B cell (primary cell): ENCODE results near the gene ZBTB48. TPM values are rescaled to one million over a fixed set of nuclear protein-coding genes. Genes with fewer than 3 reads are reported as not detected.

Experiments
- ATAC-seq: fragments of 200-7000 bp; cut with Tn5 transposase; one replicate; pipeline ENCODE4 v1.10.0; 2021; ENCODE audit warnings: low read depth, mild to moderate bottlenecking, moderate number of reproducible peaks, moderate library complexity
- CTCF ChIA-PET: fragments of 350-600 bp; sonication (Branson Sonifier 250); formaldehyde crosslinking; loops from one replicate; lab custom pipeline; 2021; ENCODE audit warnings: antibody characterized with exemption, inconsistent platforms; lab: Charles Lee
- POLR2A ChIA-PET: fragments of 350-600 bp; sonication (Branson Sonifier 250); formaldehyde crosslinking; loops from one replicate; lab custom pipeline; 2021; ENCODE audit warnings: antibody characterized with exemption; lab: Charles Lee
- DNase-seq: peaks from one replicate; pipeline ENCODE4 v3.0.0; 2013
- H2AFZ ChIP-seq: 2 replicates; pipeline ENCODE4 v1.6.1; 2012; ENCODE audit warnings: mild to moderate bottlenecking, low read depth, low read length; ENCODE audit not compliant: insufficient read depth, poor library complexity, severe bottlenecking
- H3K27ac ChIP-seq, 2 donors: 1 replicate in 1 of 2; 2 replicates in 1 of 2; pipeline ENCODE4 v1.5.1; 2012 to 2013; ENCODE audit warnings: low read length in 2 of 2, mild to moderate bottlenecking in 2 of 2, moderate library complexity in 1 of 2
- H3K27me3 ChIP-seq, 4 experiments: fragments of 200-600 bp in 1 of 4; sonication (generic) in 1 of 4; replicated peaks in 1 of 4; 1 replicate in 2 of 4; 2 replicates in 2 of 4; pipeline versions ENCODE4 v1.6.1 to v1.7.0; 2013 to 2016; ENCODE audit warnings: low read length in 3 of 4, mild to moderate bottlenecking in 2 of 4, mixed read lengths in 1 of 4, moderate library complexity in 1 of 4; ENCODE audit not compliant: insufficient read depth in 4 of 4, control insufficient read depth in 3 of 4; ENCODE audit errors: control extremely low read depth in 1 of 4
- H3K36me3 ChIP-seq, 2 experiments: replicated peaks in 1 of 2; 1 replicate in 1 of 2; 2 replicates in 1 of 2; pipeline versions ENCODE4 v1.6.1 to v1.7.1; 2013; ENCODE audit warnings: low read length in 1 of 2; ENCODE audit not compliant: insufficient read depth in 2 of 2, control insufficient read depth in 1 of 2; ENCODE audit errors: control extremely low read depth in 1 of 2, extremely low read depth in 1 of 2
- H3K4me1 ChIP-seq, 2 donors: fragments of 200-600 bp in 1 of 2; sonication (generic) in 1 of 2; 1 replicate in 1 of 2; 2 replicates in 1 of 2; pipeline versions ENCODE4 v1.5.1 to v1.6.1; 2013 to 2017; ENCODE audit warnings: low read length in 2 of 2; ENCODE audit not compliant: control insufficient read depth in 2 of 2, insufficient read depth in 2 of 2
- H3K4me2 ChIP-seq: replicated peaks from 2 replicates; pipeline ENCODE3; 2012; ENCODE audit warnings: mild to moderate bottlenecking, low read depth, low read length; ENCODE audit not compliant: poor library complexity, severe bottlenecking
- H3K4me3 ChIP-seq, 5 experiments: fragments of 200-600 bp in 1 of 5; sonication (generic) in 1 of 5; 1 replicate in 3 of 5; 2 replicates in 2 of 5; pipeline versions ENCODE4 v1.5.1 to v1.7.0; 2011 to 2016; ENCODE audit warnings: low read length in 4 of 5, mild to moderate bottlenecking in 4 of 5, low read depth in 2 of 5, control low read depth in 1 of 5, moderate library complexity in 1 of 5; ENCODE audit not compliant: insufficient read depth in 1 of 5; ENCODE audit errors: control extremely low read depth in 1 of 5, extremely low read depth in 1 of 5
- H3K79me2 ChIP-seq: fragments of 200-600 bp; sonication (generic); one replicate; pipeline ENCODE4 v1.6.0; 2016; ENCODE audit warnings: low read length; ENCODE audit not compliant: control insufficient read depth, insufficient read depth
- H3K9ac ChIP-seq: fragments of 200-600 bp; sonication (generic); 2 replicates; pipeline ENCODE4 v1.6.1; 2017; ENCODE audit warnings: mild to moderate bottlenecking, low read length, moderate library complexity
- H3K9me3 ChIP-seq, 3 donors: one replicate each; pipeline versions ENCODE4 v1.6.1 to v1.7.1; 2013; ENCODE audit warnings: low read length in 2 of 3; ENCODE audit not compliant: control insufficient read depth in 2 of 3, insufficient read depth in 1 of 3; ENCODE audit errors: control extremely low read depth in 1 of 3
- H4K20me1 ChIP-seq: 2 replicates; pipeline ENCODE4 v1.6.0; 2012; ENCODE audit warnings: mild to moderate bottlenecking, low read length; ENCODE audit not compliant: insufficient read depth, control insufficient read depth, poor library complexity, severe bottlenecking
- H3K27ac Mint-ChIP-seq: one replicate; pipeline ENCODE4 v1.8.0; 2021; ENCODE audit warnings: mixed read lengths
- H3K27me3 Mint-ChIP-seq: one replicate; pipeline ENCODE4 v1.8.0; 2021; ENCODE audit warnings: mixed read lengths
- H3K4me1 Mint-ChIP-seq: one replicate; pipeline ENCODE4 v1.8.0; 2021; ENCODE audit warnings: mixed read lengths
- H3K4me3 Mint-ChIP-seq: one replicate; pipeline ENCODE4 v1.8.0; 2021; ENCODE audit warnings: mixed read lengths
- H3K9me3 Mint-ChIP-seq: one replicate; pipeline ENCODE4 v1.8.0; 2022; ENCODE audit warnings: mixed read lengths; ENCODE audit not compliant: insufficient read depth
- EZH2 ChIP-seq: IDR thresholded peaks from 2 replicates; pipeline ENCODE4 v1.6.1; 2012; ENCODE audit warnings: borderline replicate concordance, low read depth, mild to moderate bottlenecking, moderate library complexity, low read length; ENCODE audit not compliant: insufficient read depth, poor library complexity, severe bottlenecking
- WGBS: methylation state at CpG from one replicate; pipeline ENCODE4 v1.1.5; 2013; ENCODE audit warnings: missing lambda C conversion rate; ENCODE audit not compliant: insufficient coverage; 5-methylcytosine and 5-hydroxymethylcytosine counted together
- intact Hi-C: fragments of 100-400 bp; cut with micrococcal nuclease; formaldehyde crosslinking; loops from one replicate; pipeline ENCODE4 v1.10.0; 2022
- polyA plus RNA-seq: library from polyadenylated mRNA; depleted of rRNA; stranded (reverse); fragments of >200 nt; gene quantifications from 2 replicates; pipeline ENCODE4 v1.2.3, GENCODE V29; 2012
- total RNA-seq, 2 donors: library from RNA; stranded (reverse); fragments of 120-200 nt in 1 of 2; gene quantifications; 1 replicate in 1 of 2; 2 replicates in 1 of 2; pipeline versions ENCODE4 v1.2.3 to v1.2.4, GENCODE V29; 2013 to 2022
- TF ChIP-seq, protein P1 (sequence below): fragments of 200-600 bp; IDR thresholded peaks from one replicate; pipeline ENCODE4 v1.8.0; 2022; ENCODE audit warnings: antibody characterized with exemption, mild to moderate bottlenecking

ZBTB48 gene
- total and polyA plus RNA-seq, 2 donors (not counting 1 experiment from before 2014, with no cell fraction given): 65.6 to 100 TPM

GRCh38 chr1:6603238-6603914 is 23.6 kb downstream of the ZBTB48 start:
- H2AFZ ChIP-seq: peak overlapping the region; percentile 89
- H3K27ac Mint-ChIP-seq: peak overlapping the region; percentile 99
- peak overlapping the region; percentile 91 for H3K4me3 Mint-ChIP-seq
- CTCF ChIA-PET: interaction anchor here (1.1 to 5.4 kb wide), 5 partner anchors 13 to 48 kb away, joined by 3 to 33 read pairs (median 7); partner anchors contain the start of genes NOL9, TAS1R1 and THAP3
- H3K27me3 Mint-ChIP-seq: no peaks in the 10 kb centered on the region
- H3K27ac ChIP-seq: peak overlapping the region; percentile 94 to 95
- peak overlapping the region; percentile 78 for H3K9ac ChIP-seq
- peaks cover 33% of the 10 kb centered on the region for H3K79me2 ChIP-seq
- H3K9me3 Mint-ChIP-seq: no peaks in the 10 kb centered on the region
- DNase-seq: peak; percentile 87
- TF ChIP-seq EZH2: no peak
- TF ChIP-seq, protein P1, sequence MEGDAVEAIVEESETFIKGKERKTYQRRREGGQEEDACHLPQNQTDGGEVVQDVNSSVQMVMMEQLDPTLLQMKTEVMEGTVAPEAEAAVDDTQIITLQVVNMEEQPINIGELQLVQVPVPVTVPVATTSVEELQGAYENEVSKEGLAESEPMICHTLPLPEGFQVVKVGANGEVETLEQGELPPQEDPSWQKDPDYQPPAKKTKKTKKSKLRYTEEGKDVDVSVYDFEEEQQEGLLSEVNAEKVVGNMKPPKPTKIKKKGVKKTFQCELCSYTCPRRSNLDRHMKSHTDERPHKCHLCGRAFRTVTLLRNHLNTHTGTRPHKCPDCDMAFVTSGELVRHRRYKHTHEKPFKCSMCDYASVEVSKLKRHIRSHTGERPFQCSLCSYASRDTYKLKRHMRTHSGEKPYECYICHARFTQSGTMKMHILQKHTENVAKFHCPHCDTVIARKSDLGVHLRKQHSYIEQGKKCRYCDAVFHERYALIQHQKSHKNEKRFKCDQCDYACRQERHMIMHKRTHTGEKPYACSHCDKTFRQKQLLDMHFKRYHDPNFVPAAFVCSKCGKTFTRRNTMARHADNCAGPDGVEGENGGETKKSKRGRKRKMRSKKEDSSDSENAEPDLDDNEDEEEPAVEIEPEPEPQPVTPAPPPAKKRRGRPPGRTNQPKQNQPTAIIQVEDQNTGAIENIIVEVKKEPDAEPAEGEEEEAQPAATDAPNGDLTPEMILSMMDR: no peak
- WGBS: under 1% methylated on average over 33 of the region's 36 CpGs
- peaks cover 38% of the 10 kb centered on the region for H3K4me1 Mint-ChIP-seq
- ATAC-seq: peak; percentile 34
- no peaks in the 10 kb centered on the region for H3K36me3 ChIP-seq
- H4K20me1 ChIP-seq: peaks cover 30% of the 10 kb centered on the region
- H3K9me3 ChIP-seq: no peaks in the 10 kb centered on the region
- no peaks in the 10 kb centered on the region for H3K27me3 ChIP-seq
- intact Hi-C loops: loop anchor here (1.0 to 2.0 kb wide), 3 partner anchors 10 to 181 kb away; partner anchors contain the start of genes CAMTA1 and PHF13
- H3K4me3 ChIP-seq: peak overlapping the region; percentile 68 to 94 (median 82)
- POLR2A ChIA-PET: interaction anchor here (0.5 to 3.4 kb wide), 8 partner anchors 9 to 49 kb away, joined by 3 to 21 read pairs (median 6); partner anchors contain the start of genes NOL9, PHF13, TAS1R1 and THAP3
- H3K4me1 ChIP-seq: peaks cover 29 to 43% of the 10 kb centered on the region in 2 donors
- peak overlapping the region; percentile 100 for H3K4me2 ChIP-seq
